GF-D8 (cell line): Measurements from ENCODE around the gene LPIN3.

Experiments used
- DNase-seq: peaks from one replicate; lab custom pipeline; 2025; lab: John Stamatoyannopoulos, UW

The LPIN3 gene

GRCh38 chr20:41366546-41367392 is 26.1 kb downstream of the LPIN3 start, which contains the start of gene EMILIN3:
Gene EMILIN3 (minus strand): TSS chr20:41366818. CDS start chr20:41366634, 184 bp downstream.
- no peak for DNase-seq

GRCh38 chr20:41367393-41367695 is 26.7 kb downstream of the LPIN3 start:
- no peak for DNase-seq

- no peak for DNase-seq
These were observed 27.3 kb downstream of the LPIN3 start for GRCh38 chr20:41367956-41368355.

- no peak for DNase-seq
These were observed 29.1 kb downstream of the LPIN3 start for GRCh38 chr20:41369673-41370072.

GRCh38 chr20:41370176-41370575 is 29.6 kb downstream of the LPIN3 start:
- DNase-seq, result no peak

- no peak for DNase-seq
These were observed 30.8 kb downstream of the LPIN3 start for GRCh38 chr20:41371371-41371770.

GRCh38 chr20:41373251-41373783 is 32.7 kb downstream of the LPIN3 start:
- DNase-seq, result no peak

- DNase-seq, result no peak
These were observed 33.6 kb downstream of the LPIN3 start for GRCh38 chr20:41373931-41374920.

GRCh38 chr20:41375846-41376245 is 35.2 kb downstream of the LPIN3 start:
- no peak for DNase-seq

- no peak for DNase-seq
These were observed 35.7 kb downstream of the LPIN3 start for GRCh38 chr20:41376349-41376748.

- DNase-seq, result no peak
These were observed 36.7 kb downstream of the LPIN3 start for GRCh38 chr20:41377275-41377674.

GRCh38 chr20:41379551-41379950 is 38.9 kb downstream of the LPIN3 start:
- DNase-seq, result peak; percentile 5

- DNase-seq, result peak; percentile 67
These were observed 40.1 kb downstream of the LPIN3 start for GRCh38 chr20:41380551-41381193.

GRCh38 chr20:41382791-41383305 is 42.2 kb downstream of the LPIN3 start:
- no peak for DNase-seq

- DNase-seq, result no peak
These were observed 46.1 kb downstream of the LPIN3 start for GRCh38 chr20:41386502-41387427.

GRCh38 chr20:41387444-41387851 is 46.8 kb downstream of the LPIN3 start:
- DNase-seq, result no peak

GRCh38 chr20:41390889-41391288 is 50.3 kb downstream of the LPIN3 start:
- no peak for DNase-seq

- DNase-seq, result no peak
These were observed 51.0 kb downstream of the LPIN3 start for GRCh38 chr20:41391587-41392001.

- DNase-seq, result no peak
These were observed 51.7 kb downstream of the LPIN3 start for GRCh38 chr20:41392295-41392694.

- no peak for DNase-seq
These were observed 52.5 kb downstream of the LPIN3 start for GRCh38 chr20:41392871-41393704.
